ENCODE results near the gene JAG2.

JAG2 gene

DNA sequence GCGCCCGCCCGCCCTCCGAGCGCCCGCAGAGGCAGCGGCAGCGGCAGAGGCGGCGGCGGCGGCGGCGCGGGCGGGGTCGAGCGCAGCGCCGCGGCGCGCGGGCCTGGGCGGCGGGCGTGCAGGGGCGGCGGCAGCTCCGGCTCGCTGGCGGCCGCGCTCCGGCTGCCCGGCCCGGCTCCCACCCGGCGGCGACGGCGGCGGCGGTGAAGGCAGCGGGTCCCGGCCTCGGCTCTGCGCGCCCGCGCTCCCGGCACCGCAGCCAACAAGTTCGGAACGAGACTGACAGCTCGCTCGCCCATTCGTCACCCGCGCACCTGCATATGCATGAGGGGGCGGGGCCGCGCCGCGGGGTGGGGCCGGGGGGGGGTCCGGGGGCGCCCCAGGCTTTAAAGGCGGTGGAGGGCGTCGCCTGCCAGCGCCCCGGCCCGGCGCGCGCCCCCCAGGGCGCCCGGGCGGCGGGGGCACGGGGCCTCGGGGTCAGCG lies at the start of gene JAG2:
JAG2 (minus strand) TSS at position 281 of the 483 bp plus-strand sequence. CDS start 356 bp downstream, outside the sequence.
- DNase-seq = no peak

DNA sequence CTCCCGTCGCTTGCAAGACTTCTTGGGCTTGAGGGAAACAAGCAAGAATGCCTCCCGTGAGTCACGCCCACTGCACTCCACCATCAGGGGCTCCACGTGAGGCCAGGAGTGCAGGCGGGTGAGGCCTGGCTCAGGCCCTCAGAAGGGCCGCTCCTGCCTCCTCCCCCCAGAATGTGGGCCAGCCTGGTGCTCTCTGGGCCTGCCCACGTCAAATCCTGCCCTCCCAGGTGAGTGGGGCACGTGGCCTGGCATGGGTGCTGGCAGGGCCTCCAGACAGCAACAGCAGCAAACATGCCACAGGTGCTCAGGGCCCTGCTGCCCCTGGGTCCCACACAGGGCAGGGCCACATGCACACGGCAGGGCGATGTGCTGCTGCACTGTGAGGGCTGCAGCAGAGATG lies 49.2 kb upstream of the JAG2 start:
- no peak for DNase-seq

DNA sequence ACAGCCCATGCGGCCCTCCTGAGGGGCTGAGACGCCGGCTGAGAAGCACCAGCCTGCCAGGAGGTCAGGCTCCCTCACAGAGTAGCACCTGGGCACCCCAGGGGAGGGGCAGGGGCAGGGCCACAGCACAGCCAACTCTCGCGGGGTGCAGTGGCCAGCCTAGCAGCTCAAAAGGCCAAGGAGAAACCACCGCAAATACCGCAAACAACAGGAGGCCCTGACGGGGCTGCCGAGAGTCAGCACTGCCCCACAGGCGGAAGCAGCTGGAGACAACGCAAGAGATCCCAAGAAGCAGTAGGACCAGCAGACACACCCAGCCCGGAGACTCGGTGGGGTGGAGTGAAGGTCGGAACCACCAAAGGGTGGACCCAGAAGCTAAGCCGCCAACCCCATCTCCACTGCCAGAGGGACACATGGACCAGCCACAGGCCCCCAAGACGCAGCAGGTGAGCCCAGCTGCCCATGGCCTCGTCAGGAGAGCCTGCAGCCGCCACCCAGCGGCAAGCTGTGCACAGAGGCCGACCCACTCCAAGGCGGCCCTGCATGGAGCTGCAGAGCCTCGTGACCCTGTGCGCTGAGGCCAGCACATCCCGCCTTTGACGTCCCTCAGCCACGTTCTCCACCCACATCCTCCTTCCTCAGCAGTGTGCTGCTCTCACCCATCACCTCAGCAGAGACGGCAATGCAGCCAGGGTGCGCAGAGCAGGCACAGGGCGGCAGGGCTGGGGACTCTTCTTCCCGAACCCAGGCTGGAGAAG lies 48.1 kb upstream of the JAG2 start:
- no peak for DNase-seq

GRCh38 chr14:105215602-105216001 lies 47.0 kb upstream of the JAG2 start:
- DNase-seq = no peak

GRCh38 chr14:105214324-105214915 lies 45.8 kb upstream of the JAG2 start:
- DNase-seq = no peak

GRCh38 chr14:105213361-105213760 lies 44.8 kb upstream of the JAG2 start:
- no peak for DNase-seq

DNA sequence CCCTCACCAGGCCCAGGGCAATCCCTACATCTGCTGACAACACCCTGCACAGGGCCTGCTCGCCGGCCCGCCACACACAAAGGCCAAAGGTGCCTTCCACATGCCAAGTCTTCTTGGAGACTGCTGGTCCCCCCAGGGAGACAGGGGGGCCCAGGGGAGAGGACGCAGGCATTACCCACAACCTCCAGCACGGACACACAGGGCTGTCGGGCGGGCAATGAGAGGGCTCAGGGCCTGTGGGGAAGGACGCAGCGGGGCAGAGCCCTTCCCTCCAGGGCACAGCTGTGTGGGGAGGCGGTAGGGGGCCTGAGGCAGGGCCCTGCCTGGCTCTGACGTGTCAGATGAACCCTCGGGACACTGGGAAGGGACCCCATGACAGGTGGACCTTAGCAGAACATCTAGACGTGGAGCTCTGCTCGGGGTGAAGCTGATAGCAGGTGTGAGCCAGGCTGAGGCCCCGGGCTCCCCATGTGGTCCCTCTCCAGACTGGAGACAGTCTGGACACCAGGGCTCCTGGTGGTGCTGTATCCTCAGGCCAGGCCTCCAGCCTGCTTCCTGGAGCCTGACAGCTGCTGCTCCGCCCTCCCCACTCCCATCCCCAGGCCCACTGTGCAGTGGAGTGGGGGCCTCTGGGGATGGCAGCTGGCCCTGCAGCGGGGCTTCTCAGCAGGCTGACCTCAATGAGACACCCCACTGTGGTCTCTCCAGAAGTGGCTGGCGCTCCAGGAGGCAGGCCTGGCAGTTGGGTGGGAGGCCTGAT lies 44.1 kb upstream of the JAG2 start:
- no peak for DNase-seq

DNA sequence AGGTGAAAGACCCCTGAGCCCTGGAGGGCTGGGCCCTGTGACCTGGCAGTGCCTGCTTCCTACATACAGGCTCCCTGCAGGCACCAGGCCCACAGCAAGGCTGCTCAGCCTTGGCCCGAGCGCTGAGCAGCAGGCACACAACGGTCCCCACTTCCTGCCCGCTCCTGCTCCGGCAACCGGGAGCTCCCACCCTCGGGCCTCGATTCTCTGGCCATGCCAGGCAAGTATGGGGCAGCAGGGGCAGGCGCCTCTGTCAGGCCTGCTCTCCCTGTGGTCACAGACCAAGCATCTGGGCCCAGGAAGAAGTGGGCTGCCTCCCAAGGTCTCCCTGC lies 43.1 kb upstream of the JAG2 start:
- no peak for DNase-seq

DNA sequence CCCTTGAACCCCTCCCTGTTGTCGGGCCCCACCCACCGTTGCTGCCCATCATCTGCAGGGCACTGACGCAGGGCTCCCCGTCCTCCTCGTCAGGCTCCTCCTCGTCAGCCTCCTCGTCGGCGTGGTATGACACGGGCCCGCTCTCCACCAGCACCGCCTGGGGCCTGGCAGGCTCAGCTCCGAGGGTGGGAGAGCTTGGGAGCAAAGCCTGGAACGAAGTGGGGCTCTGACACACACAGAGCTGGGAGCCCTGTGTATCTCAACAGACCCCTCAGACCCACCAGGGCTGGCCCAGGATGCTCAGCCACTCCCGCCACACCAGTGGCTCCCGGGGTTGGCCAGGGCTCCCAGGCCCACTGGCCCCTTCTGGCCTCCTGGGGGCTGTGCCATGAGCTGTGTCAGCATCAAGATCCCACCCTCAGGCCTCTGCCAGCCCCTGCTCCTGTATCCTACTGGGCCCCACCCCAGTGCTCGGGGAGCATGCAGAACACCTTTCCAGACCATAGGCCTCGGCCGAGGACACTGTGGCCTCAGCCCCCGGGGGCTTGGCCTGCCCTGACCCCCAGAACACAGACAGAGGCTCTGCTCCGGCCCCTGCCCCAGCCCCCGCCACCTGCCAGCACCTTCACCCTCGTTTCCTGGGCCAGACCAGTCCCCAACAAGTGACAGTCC lies 42.6 kb upstream of the JAG2 start:
- DNase-seq = no peak

DNA sequence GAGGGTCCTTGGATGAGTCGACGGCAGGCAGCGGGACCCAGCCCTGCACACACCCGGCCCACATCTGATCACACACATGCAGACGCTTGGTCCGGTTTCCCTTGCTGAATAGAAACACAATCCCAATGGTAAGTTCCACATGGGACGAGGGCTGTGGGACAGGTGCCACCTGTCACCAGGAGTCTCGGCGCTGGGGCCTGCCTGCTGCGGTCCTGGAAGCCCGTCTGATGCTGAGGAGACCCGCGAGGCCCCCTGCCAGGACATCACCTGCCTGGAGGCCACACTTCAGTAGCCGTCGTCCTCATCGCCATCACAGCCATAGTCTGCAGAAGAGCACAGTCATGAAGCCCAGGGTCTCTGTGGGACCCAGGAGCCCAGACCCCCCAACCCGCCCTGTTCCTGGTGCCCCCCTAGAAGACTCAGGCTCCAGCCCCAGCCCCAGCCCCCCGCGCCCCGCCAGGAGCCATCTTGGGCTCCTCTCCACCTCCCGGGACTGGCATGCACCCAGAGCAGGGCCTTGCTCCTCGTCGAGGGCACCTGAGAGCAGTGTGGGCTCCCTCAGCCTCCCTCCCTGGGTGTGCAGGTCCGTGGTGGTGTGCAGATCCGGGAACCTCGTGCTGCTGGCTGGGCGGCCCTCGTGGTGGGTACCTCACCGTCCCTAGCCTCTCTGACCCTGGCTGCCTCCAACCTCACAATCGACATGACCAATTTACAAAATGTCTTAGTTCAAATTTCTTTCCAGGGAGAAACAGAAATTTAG lies 41.9 kb upstream of the JAG2 start:
- DNase-seq = no peak

DNA sequence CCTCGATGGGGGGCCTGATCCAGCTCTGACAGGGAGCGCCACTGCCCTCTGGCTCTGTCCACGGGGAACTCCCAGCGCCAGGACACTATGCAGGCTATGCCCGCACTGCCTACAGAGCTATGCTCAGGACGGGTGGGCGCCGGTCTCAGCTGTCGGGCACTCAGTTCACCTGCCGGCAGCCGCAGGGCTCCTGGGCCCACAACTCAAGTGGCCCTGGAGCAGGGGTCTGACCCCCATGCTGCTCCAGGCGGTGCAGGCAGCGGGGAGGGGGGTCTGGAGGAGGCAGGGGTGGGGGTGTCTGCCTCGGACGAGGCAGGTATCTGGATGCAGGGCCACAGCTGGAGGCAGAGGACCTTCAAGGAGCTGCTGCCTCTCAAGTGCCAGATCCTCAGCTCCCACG lies 41.1 kb upstream of the JAG2 start:
- no peak for DNase-seq

DNA sequence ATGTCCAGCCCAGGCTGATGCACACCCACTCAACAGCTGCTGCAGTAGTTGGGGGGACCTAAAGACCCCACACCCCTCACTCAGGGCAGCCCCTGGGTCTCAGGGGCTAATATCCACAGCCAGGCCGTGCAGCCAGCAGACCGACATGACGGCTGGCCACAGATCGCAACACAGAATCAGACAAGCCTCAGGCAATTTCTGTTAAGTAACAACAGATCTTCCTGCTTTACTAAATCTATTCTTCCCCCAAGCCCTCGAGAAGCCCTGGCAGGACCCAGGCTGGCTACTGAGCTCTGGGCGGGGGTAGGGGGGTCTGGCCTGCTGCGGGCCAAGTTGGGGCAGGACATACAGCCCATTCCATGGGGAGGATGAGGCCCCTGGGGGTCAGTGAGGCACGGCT lies 40.5 kb upstream of the JAG2 start:
- no peak for DNase-seq

GRCh38 chr14:105208738-105209075 lies 40.1 kb upstream of the JAG2 start:
- no peak for DNase-seq

DNA sequence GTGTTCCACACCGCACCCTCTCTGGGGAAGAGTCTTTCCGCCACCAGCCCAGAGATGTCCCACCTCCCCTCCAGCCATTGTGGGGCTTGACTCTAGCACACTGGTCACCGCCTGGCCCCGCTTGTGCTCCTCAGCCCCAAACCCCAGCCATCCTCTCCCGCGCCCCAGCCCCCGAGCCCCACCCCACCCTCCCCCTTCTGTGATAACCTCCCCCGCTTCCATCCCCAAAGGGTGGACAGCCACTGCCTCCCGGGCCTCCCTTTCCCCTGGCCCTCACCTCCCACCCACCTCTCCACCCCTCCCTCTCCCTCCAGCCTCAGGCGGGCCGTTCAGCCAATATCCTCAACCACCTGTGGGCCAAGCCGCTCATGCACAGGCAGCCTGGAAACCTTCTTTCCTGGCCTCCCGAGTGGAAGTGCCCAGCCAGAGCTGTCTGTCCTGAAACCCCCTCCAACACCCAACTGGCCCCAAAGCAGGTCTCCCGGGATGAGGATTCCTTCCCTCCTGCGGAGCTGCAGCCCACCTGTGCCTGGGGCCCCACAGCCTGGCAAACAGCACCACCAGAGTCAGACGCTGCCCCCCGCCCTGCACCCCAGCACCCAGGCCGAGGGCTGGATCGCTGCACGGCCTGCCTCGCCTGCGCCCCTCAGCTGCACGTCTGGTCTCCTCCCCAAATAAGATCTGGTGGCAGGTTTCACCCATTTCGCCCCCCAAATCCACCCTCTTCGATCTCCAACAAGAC lies 39.6 kb upstream of the JAG2 start:
- DNase-seq = no peak

GRCh38 chr14:105207460-105207901 lies 38.9 kb upstream of the JAG2 start:
- no peak for DNase-seq

DNA sequence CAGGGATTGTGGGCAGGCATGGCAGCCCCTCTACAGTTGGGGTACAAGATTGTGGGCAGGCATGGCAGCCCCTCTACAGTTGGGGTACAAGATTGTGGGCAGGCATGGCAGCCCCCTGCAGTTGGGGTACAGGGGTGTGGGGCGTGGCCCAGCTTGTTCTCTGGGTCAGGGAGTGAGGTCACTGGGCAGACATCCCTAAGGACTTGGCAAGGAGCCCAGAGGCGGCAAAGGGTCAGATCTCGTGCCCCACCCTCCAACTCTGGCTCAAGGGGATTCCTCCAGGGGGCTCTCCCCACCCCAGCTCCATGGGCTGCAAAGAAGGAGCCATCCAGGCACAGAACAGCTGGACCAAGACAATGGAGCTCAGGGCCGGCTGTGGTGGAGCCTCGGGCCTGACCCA lies 38.3 kb upstream of the JAG2 start:
- no peak for DNase-seq

DNA sequence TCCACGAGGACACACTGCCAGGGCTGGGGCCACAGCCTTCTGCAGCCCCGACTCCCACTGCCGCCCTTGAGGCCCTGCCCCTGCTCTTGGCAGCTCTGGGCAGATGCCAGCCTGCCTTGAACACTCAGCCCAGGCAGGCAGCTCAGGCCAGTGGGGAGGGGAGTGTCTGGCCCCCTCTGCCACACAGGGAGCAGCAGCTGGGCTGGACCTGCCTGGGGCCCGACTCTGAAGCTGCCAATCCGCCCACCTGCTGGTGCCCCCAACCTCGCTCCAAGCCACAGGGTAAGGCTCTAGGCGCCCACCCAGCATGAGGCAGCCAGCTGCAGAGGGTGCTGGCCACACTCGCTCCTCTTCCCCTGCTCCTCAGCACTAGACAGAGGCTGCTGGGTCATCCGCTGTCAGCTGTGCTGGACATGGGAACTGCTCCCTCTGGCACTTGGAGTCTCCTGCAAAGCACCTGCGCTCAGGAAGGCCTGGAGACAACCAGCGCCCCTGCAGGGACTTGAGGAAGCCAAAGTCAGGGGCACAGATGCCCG lies 37.2 kb upstream of the JAG2 start:
- DNase-seq = no peak

DNA sequence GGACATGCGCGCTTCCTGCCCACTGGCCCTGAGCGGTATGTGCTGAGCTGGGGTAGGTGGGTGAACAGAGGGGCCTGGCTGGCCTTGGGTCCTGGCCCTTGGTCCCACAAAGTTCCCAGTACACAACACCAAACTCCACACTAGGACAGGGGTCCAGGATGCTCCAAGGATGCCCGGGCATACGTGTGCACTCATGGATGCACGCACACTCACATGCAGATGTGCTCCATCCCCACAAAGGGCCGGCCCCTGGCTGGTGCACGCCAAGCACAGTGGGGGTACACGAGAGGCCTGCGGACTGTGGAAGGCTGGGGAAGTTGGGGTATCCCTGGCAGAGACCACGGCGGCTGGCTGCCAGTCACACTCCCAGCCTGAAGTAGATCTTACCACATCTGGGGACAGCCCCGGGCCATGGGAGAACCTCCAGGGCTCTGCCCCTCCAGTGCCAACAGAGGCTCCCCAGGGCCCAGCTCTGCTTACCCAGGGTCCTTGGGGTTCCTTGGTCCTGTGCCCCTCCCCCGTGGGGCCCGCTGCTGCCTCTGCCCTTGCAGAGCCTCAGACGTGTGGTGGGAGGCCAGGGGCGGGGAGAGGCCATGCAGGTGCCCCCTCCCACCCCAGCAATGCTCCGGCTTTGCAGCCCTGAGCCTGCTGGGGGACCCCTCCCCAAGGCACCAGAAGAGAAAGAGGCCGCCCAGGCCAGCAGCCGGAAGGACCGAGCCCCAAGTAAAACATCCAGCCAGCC lies 36.5 kb upstream of the JAG2 start:
- no peak for DNase-seq

DNA sequence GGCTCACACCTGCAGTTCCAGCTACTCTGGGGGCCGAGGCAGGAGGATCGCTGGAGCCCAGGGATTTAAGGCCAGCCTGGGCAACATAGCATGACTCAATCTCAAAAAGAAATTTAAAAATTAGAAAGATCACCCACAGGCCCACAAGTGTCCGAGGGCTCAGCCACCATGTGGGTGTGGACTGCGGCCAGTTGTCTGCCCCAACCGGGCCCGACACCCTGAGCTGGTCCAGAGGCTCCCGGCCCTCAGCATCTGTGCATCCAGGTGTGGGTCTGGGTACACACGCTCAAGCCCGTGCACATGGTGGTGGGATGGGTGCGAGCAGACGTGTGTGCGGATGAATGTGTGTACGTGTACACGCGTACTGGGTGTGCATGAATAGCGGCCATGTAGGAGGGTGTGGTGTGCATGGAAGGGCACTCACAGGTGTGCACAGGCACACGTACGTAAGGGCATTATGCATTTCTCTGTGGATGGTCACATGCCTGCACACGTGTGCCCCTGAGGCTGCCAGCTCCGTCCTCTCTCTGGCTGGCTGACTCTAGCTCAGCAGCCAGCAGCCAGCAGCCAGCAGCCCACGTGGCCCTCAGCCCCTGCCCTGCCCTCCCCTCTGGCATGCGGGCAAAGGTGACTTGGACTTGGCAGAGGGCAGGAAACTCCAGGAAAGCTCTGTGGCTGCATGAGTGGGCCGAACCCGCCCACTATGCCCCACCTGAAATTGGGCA lies 35.8 kb upstream of the JAG2 start:
- DNase-seq = no peak

- DNase-seq = no peak
These were observed 35.1 kb upstream of the JAG2 start for GRCh38 chr14:105203701-105204100.

Measured in GF-D8 (cell line).